ENCODE data around the gene CIAO2B.

The CIAO2B gene

DNA sequence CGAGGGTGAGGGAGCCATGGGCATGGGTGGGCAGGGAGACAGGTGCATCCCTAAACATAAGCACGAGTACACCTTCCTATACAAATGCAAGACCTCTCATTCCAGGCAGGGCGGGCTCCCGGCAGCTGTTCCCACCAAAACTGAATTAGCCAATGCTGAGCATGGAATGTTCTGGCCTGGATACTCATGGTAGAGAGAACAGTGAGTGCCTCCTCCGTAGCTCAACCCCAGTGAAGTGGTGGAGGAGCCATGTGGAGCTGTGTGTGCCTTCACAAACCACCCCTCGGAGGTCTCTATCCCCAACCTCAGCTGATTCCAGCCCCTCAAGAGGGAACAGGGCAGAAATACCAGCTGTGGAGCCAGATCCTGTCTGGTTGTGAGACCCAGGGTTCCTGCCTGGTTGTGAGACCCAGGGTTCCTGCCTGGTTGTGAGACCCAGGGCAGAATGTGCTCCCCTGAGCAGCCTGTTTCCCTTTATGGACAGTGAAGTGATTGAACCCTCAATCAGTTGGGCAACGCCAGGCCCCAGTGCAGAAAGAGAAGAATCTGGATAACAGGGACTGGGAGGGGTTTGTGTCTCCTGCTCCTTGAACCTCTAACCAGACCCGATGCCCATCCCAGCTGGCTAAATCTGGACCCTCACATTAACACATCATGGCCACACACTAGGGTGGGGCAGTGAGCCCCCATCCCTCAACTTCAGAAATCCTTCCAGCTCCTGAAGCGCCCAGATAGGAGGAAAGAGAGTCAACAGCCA, 13.1 kb downstream of the CIAO2B start:
- Histone ChIP-seq H3K27me3 (peaks cover 5% of the 10 kb centered on the region; the same call in 1 of the 2 replicates), H3K36me3 (no peaks in the 10 kb centered on the region), H3K9me3 (no peaks in the 10 kb centered on the region), H3K4me1 (peaks cover 24% of the 10 kb centered on the region), H3K4me3 (ENCODE audit: low read depth, low read length) (no peak overlapping the region)
- no peak for TF ChIP-seq CTCF (IDR thresholded peaks at IDR 0.05; ENCODE audit: low read depth, low read length)
- no peak for DNase-seq

- DNase-seq, result no peak
- Histone ChIP-seq H3K4me3 (ENCODE audit: low read depth, low read length) (no peak overlapping the region), H3K9me3 (no peaks in the 10 kb centered on the region), H3K36me3 (no peaks in the 10 kb centered on the region), H3K27me3 (peaks cover 5% of the 10 kb centered on the region; the same call in 1 of the 2 replicates), H3K4me1 (peaks cover 24% of the 10 kb centered on the region)
- no peak for TF ChIP-seq CTCF (IDR thresholded peaks at IDR 0.05; ENCODE audit: low read depth, low read length)
These were observed 14.0 kb downstream of the CIAO2B start for GRCh38 chr16:66920299-66920590.

GRCh38 chr16:66919569-66920298, 14.5 kb downstream of the CIAO2B start:
- H3K4me1 ChIP-seq, result peaks cover 24% of the 10 kb centered on the region
- no peak for DNase-seq
- H3K27me3 ChIP-seq, result peaks cover 1% of the 10 kb centered on the region; the same call in 1 of the 2 replicates
- no peaks in the 10 kb centered on the region for H3K36me3 ChIP-seq
- H3K9me3 ChIP-seq, result no peaks in the 10 kb centered on the region
- TF ChIP-seq CTCF (IDR thresholded peaks at IDR 0.05; ENCODE audit: low read depth, low read length), result no peak
- no peak overlapping the region for H3K4me3 ChIP-seq (ENCODE audit: low read depth, low read length)

DNA sequence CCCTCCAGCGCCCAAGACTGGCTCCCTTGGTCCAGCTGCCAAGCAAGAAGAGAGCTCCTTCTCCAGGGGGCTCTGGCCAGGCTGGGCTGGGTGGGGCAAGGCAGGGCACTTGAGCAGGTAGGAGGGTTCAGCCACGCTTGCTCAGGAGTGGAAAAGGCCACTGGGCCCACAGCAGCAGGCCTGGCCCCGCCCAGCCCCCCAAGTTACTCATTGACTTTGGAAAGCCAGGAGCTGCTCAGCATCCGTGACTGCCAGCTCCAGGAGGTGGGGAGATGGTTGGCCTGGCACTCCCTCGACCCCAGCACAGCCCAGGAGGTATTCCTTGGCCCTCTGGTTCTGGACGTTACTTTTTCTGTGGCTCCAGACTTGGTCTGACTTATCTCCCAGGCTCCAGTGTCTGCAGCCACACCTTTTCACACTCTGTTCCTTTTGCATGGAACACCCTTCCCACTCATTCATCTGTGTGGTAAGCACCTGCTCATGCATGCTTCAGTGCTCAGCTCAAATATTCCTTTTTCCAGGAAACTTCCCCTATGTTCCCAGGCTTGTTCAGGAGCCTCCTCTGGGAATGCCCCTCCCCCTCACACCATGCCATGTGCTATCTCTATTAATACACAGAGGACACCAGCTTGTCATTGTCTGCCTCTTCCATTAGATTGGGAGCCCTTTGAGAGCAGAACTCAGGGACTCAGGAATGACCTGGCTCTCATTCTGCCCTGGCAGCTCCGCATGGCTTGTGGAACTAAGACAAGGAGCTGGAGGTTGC, 15.2 kb downstream of the CIAO2B start, which contains the start of gene CDH16:
TSS of gene CDH16 (minus strand) at position 83 of the 766 bp plus-strand sequence. CDS start 820 bp downstream, outside the sequence.
- Histone ChIP-seq H3K4me3 (ENCODE audit: low read depth, low read length) (no peak within 1 kb of the TSS), H3K9me3 (no peaks in the 10 kb centered on the region), H3K4me1 (peaks cover 24% of the 10 kb centered on the region), H3K27me3 (no peaks in the 10 kb centered on the region), H3K36me3 (no peaks in the 10 kb centered on the region)
- no peak for TF ChIP-seq CTCF (IDR thresholded peaks at IDR 0.05; ENCODE audit: low read depth, low read length)
- no peak for DNase-seq

DNA sequence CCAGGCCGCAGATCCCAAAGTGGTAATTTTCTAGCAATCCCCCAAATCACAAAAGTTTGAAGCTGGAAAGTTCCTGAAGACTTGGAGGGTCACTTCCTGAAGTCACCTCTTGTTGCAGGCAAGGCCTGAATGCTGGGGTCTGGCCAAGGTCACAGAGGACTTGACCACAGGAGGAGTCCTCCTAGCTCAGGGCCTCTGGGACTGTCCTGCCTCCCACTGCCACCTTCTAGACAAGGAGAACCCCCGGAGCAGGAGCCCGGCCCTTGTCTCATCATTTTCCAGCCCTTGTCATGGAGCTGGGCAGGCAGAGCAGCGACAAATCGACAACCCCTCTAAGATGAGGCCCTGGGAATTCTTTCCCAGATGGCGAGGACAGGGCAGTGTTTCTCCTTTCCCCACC, 15.8 kb downstream of the CIAO2B start:
- Histone ChIP-seq H3K4me1 (peaks cover 19% of the 10 kb centered on the region), H3K9me3 (no peaks in the 10 kb centered on the region), H3K27me3 (no peaks in the 10 kb centered on the region), H3K36me3 (no peaks in the 10 kb centered on the region), H3K4me3 (ENCODE audit: low read depth, low read length) (no peak overlapping the region)
- DNase-seq, result no peak
- no peak for TF ChIP-seq CTCF (IDR thresholded peaks at IDR 0.05; ENCODE audit: low read depth, low read length)

Measured in BE2C (cell line).